GM23338 (cell line): ENCODE results near the gene CHP2. TPM values are rescaled to one million over a fixed set of nuclear protein-coding genes. Genes with fewer than 3 reads are reported as not detected.

ENCODE experiments used
- ATAC-seq: fragments of 200-7000 bp; cut with Tn5 transposase; 3 replicates; pipeline ENCODE4 v1.9.1; 2020
- DNase-seq: peaks from one replicate; pipeline ENCODE4 v3.0.0-alpha.2; 2015; ENCODE audit warnings: low spot score
- H2AFZ ChIP-seq: fragments of 200-600 bp; sonication (generic); 2 replicates; pipeline ENCODE4 v1.8.0; 2016; ENCODE audit warnings: antibody characterized with exemption, mild to moderate bottlenecking, moderate library complexity
- H3F3A ChIP-seq: fragments of 200-600 bp; sonication (generic); replicated peaks from 2 replicates; pipeline ENCODE4 v1.8.0; 2017; ENCODE audit warnings: antibody characterized with exemption, mixed run types, low read depth
- H3K27ac ChIP-seq: fragments of 200-600 bp; sonication (generic); 2 replicates; pipeline ENCODE4 v1.6.1; 2016; ENCODE audit warnings: low read depth
- H3K27me3 ChIP-seq: fragments of 200-600 bp; sonication (generic); 2 replicates; pipeline ENCODE4 v1.8.0; 2016; ENCODE audit warnings: mild to moderate bottlenecking, mixed run types, moderate library complexity; ENCODE audit not compliant: insufficient read depth
- H3K36me3 ChIP-seq: fragments of 200-600 bp; sonication (generic); 2 replicates; pipeline ENCODE4 v1.8.0; 2016; ENCODE audit warnings: mild to moderate bottlenecking; ENCODE audit not compliant: insufficient read depth
- H3K4me1 ChIP-seq: fragments of 200-600 bp; sonication (generic); 2 replicates; pipeline ENCODE4 v1.8.0; 2016; ENCODE audit warnings: mild to moderate bottlenecking, moderate library complexity; ENCODE audit not compliant: insufficient read depth
- H3K4me2 ChIP-seq: fragments of 200-600 bp; sonication (generic); 2 replicates; pipeline ENCODE4 v1.7.1; 2017; ENCODE audit warnings: mixed run types
- H3K4me3 ChIP-seq: fragments of 200-600 bp; sonication (generic); 2 replicates; pipeline ENCODE4 v1.6.1; 2016; ENCODE audit warnings: mixed run types
- H3K79me2 ChIP-seq: fragments of 200-600 bp; sonication (generic); replicated peaks from 2 replicates; pipeline ENCODE4 v1.8.0; 2017; ENCODE audit warnings: mild to moderate bottlenecking; ENCODE audit not compliant: insufficient read depth
- H3K9me2 ChIP-seq: fragments of 200-600 bp; sonication (generic); 2 replicates; pipeline ENCODE4 v1.8.0; 2017; ENCODE audit not compliant: insufficient read depth
- H4K20me1 ChIP-seq: fragments of 200-600 bp; sonication (generic); replicated peaks from 2 replicates; pipeline ENCODE4 v1.8.0; 2017; ENCODE audit warnings: mild to moderate bottlenecking; ENCODE audit not compliant: insufficient read depth
- H3K27ac Mint-ChIP-seq: 2 replicates; pipeline ENCODE4 v1.8.0; 2020; ENCODE audit warnings: inconsistent platforms, mild to moderate bottlenecking, moderate library complexity, mixed read lengths
- H3K27me3 Mint-ChIP-seq: 3 replicates; pipeline ENCODE4 v1.8.0; 2022; ENCODE audit warnings: low read depth, mild to moderate bottlenecking, moderate library complexity, mixed read lengths, inconsistent platforms; ENCODE audit not compliant: insufficient read depth, poor library complexity
- H3K36me3 Mint-ChIP-seq: 3 replicates; pipeline ENCODE4 v1.8.0; 2021; ENCODE audit warnings: low read depth, mild to moderate bottlenecking, inconsistent platforms, moderate library complexity, mixed read lengths
- H3K4me1 Mint-ChIP-seq: 3 replicates; pipeline ENCODE4 v1.8.0; 2020; ENCODE audit warnings: mild to moderate bottlenecking, inconsistent platforms, mixed read lengths
- H3K4me3 Mint-ChIP-seq: 3 replicates; pipeline ENCODE4 v1.8.0; 2021; ENCODE audit warnings: moderate library complexity, mild to moderate bottlenecking, inconsistent platforms, mixed read lengths
- H3K9me3 Mint-ChIP-seq: 3 replicates; pipeline ENCODE4 v1.8.0; 2020; ENCODE audit warnings: moderate library complexity, mild to moderate bottlenecking, inconsistent platforms, mixed read lengths
- CREB1 ChIP-seq: fragments of 250-450 bp; sonication (Bioruptor Pico); IDR thresholded peaks from 2 replicates; pipeline ENCODE4 v1.5.0; 2020; ENCODE audit warnings: low read depth, mild to moderate bottlenecking, moderate library complexity
- EZH2 ChIP-seq: fragments of 200-600 bp; sonication (generic); IDR thresholded peaks from one replicate; pipeline ENCODE4 v1.8.0; 2017; ENCODE audit warnings: antibody characterized with exemption, mild to moderate bottlenecking, low read depth; ENCODE audit not compliant: unreplicated experiment
- EZH2phosphoT487 ChIP-seq: fragments of 200-600 bp; sonication (generic); IDR thresholded peaks from one replicate; pipeline ENCODE4 v1.8.1; 2018; ENCODE audit warnings: antibody characterized with exemption; ENCODE audit not compliant: unreplicated experiment
- JUNB ChIP-seq: IDR thresholded peaks from one replicate; pipeline ENCODE4 v1.6.1; 2016; ENCODE audit warnings: antibody characterized with exemption; ENCODE audit not compliant: unreplicated experiment
- NANOG ChIP-seq: IDR thresholded peaks from 2 replicates; pipeline ENCODE4 v1.6.1; 2016; ENCODE audit warnings: antibody characterized with exemption, borderline replicate concordance
- POLR2AphosphoS5 ChIP-seq: IDR thresholded peaks from 2 replicates; pipeline ENCODE4 v1.6.1; 2016; ENCODE audit warnings: antibody characterized with exemption, low read depth
- STAT1 ChIP-seq: IDR thresholded peaks from one replicate; pipeline ENCODE4 v1.6.1; 2016; ENCODE audit warnings: antibody characterized with exemption; ENCODE audit not compliant: unreplicated experiment
- ZNF114 ChIP-seq: fragments of 250-450 bp; sonication (Bioruptor Pico); IDR thresholded peaks from 2 replicates; pipeline ENCODE4 v1.5.0; 2020; ENCODE audit warnings: mild to moderate bottlenecking, moderate library complexity
- ZNF331 ChIP-seq: fragments of 250-450 bp; sonication (Bioruptor Pico); IDR thresholded peaks from 2 replicates; pipeline ENCODE4 v1.5.0; 2020; ENCODE audit warnings: low read depth, mild to moderate bottlenecking, moderate library complexity
- polyA plus RNA-seq: library from polyadenylated mRNA; unstranded; fragments of >200 nt; fragmentation: Nextera tagmentation; extraction: Ambion mirVana; gene quantifications from 2 replicates; pipeline ENCODE4 v1.2.1, GENCODE V29; 2016
- total RNA-seq: library from RNA; depleted of rRNA; stranded (reverse); fragments of >200 nt; shearing (Covaris generic); gene quantifications from 2 replicates; pipeline ENCODE4 v1.2.3, GENCODE V29; 2014
- TF ChIP-seq, protein P1 (sequence below): IDR thresholded peaks from one replicate; pipeline ENCODE4 v1.6.1; 2018; ENCODE audit warnings: antibody characterized with exemption; ENCODE audit not compliant: unreplicated experiment
- TF ChIP-seq, protein P2 (sequence below), 2 experiments: fragments of 200-600 bp in 1 of 2; sonication (generic) in 1 of 2; conservative IDR thresholded peaks; 2 replicates each; pipeline versions ENCODE4 v1.5.1 to v1.6.1; 2016 to 2017; ENCODE audit warnings: antibody characterized with exemption in 2 of 2, low read depth in 2 of 2, mild to moderate bottlenecking in 2 of 2, moderate library complexity in 1 of 2

CHP2 gene
- total and polyA plus RNA-seq, 2 experiments from 2014 or later: 2.3 to 3.7 TPM

DNA sequence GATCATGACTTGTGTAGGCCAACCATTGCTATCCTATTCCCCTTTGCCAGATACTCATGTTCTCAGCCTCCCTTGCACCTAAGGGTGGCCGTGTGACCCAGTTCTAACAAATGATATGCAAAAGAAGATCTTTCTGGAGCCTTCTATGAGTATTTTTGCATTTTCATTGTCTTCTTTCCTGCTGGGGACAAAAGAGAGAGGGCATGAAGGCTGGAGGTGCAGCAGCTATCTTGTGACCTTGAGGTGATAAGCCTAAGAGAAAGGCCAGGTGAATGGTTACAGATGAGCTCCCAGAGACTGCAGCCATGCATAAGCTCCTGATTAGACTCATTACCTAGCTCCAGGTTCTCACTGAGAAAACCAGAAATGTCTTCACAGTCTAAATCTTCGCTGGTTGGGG, 42.1 kb downstream of the CHP2 start (continued):
- TF ChIP-seq, protein P1, sequence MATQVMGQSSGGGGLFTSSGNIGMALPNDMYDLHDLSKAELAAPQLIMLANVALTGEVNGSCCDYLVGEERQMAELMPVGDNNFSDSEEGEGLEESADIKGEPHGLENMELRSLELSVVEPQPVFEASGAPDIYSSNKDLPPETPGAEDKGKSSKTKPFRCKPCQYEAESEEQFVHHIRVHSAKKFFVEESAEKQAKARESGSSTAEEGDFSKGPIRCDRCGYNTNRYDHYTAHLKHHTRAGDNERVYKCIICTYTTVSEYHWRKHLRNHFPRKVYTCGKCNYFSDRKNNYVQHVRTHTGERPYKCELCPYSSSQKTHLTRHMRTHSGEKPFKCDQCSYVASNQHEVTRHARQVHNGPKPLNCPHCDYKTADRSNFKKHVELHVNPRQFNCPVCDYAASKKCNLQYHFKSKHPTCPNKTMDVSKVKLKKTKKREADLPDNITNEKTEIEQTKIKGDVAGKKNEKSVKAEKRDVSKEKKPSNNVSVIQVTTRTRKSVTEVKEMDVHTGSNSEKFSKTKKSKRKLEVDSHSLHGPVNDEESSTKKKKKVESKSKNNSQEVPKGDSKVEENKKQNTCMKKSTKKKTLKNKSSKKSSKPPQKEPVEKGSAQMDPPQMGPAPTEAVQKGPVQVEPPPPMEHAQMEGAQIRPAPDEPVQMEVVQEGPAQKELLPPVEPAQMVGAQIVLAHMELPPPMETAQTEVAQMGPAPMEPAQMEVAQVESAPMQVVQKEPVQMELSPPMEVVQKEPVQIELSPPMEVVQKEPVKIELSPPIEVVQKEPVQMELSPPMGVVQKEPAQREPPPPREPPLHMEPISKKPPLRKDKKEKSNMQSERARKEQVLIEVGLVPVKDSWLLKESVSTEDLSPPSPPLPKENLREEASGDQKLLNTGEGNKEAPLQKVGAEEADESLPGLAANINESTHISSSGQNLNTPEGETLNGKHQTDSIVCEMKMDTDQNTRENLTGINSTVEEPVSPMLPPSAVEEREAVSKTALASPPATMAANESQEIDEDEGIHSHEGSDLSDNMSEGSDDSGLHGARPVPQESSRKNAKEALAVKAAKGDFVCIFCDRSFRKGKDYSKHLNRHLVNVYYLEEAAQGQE: no peak
- TF ChIP-seq ZNF114 (CRISPR knock-in tag) (no peak), POLR2AphosphoS5 (no peak), EZH2 (no peak), JUNB (no peak), ZNF331 (no peak)

DNA sequence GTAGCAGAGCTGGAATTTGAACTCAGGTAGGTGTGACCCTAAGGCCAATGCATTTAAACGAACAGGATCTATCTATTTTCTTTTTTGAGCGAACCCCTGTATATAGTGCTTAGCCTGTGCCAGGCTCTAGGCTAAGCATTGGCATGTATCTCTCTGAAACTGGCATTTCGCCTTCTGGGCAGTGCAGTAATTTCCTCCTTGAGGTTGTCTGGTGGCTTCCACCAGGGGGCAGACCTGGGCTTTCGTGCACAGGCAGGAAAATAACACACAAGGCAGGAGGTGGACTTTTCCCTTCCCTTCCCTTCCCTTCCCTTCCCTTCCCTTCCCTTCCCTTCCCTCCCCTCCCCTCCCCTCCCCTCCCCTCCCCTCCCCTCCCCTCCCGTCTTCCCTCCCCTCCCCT, 46.6 kb downstream of the CHP2 start:
- TF ChIP-seq, protein P2, sequence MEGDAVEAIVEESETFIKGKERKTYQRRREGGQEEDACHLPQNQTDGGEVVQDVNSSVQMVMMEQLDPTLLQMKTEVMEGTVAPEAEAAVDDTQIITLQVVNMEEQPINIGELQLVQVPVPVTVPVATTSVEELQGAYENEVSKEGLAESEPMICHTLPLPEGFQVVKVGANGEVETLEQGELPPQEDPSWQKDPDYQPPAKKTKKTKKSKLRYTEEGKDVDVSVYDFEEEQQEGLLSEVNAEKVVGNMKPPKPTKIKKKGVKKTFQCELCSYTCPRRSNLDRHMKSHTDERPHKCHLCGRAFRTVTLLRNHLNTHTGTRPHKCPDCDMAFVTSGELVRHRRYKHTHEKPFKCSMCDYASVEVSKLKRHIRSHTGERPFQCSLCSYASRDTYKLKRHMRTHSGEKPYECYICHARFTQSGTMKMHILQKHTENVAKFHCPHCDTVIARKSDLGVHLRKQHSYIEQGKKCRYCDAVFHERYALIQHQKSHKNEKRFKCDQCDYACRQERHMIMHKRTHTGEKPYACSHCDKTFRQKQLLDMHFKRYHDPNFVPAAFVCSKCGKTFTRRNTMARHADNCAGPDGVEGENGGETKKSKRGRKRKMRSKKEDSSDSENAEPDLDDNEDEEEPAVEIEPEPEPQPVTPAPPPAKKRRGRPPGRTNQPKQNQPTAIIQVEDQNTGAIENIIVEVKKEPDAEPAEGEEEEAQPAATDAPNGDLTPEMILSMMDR (conservative IDR thresholded peaks at IDR 0.05; ENCODE audit: low read depth in 2 of 2): peak; percentile 69 to 88
- no peak for TF ChIP-seq STAT1
- peaks cover 8% of the 10 kb centered on the region for H3K4me1 Mint-ChIP-seq
- no peak overlapping the region for H3K27ac Mint-ChIP-seq
- Histone ChIP-seq H4K20me1 (no peaks in the 10 kb centered on the region; the same call in 1 of the 2 replicates), H3K4me3 (no peak overlapping the region), H3K79me2 (no peaks in the 10 kb centered on the region), H3K36me3 (no peaks in the 10 kb centered on the region), H3K27ac (no peak overlapping the region), H3K27me3 (no peaks in the 10 kb centered on the region), H3K9me2 (no peaks in the 10 kb centered on the region), H3K4me2 (no peak overlapping the region), H3F3A (no peaks in the 10 kb centered on the region), H3K4me1 (peaks cover under 1% of the 10 kb centered on the region; the same call in 1 of the 2 replicates), H2AFZ (no peak overlapping the region)
- DNase-seq: peak; percentile 87
- H3K4me3 Mint-ChIP-seq: no peak overlapping the region
- ATAC-seq: peak; percentile 90
- peaks cover 5% of the 10 kb centered on the region; the same call in 1 of the 3 replicates for H3K9me3 Mint-ChIP-seq
- H3K36me3 Mint-ChIP-seq: no peaks in the 10 kb centered on the region
- peaks cover 5% of the 10 kb centered on the region for H3K27me3 Mint-ChIP-seq

DNA sequence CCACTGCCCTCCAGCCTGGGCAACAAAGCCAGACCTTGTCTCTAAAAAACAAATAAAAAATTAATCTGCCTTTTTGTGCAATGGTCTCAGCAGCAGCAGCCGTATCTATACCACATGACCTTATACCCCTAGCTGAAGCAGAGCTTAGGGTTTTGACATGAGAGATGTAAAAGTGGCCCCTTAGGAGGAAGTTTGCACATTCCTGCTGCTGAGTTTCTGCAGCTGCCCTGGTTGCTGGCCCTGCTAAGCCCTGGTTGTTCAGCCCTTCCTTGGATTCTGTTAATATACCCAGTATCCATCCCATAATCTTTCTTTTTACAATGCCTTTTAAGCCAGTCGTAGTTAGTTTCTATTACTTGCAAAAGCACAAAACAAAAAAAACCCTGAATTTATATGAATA, 48.0 kb downstream of the CHP2 start:
- H3K36me3 ChIP-seq: no peaks in the 10 kb centered on the region
- H3K4me3 Mint-ChIP-seq: no peak overlapping the region
- H3K27ac Mint-ChIP-seq: no peak overlapping the region
- H3K4me1 Mint-ChIP-seq: peaks cover 7% of the 10 kb centered on the region
- H3K4me2 ChIP-seq: no peak overlapping the region
- H2AFZ ChIP-seq: no peak overlapping the region
- H3K27ac ChIP-seq: no peak overlapping the region
- peaks cover 4% of the 10 kb centered on the region for H3K27me3 Mint-ChIP-seq
- H3F3A ChIP-seq: no peaks in the 10 kb centered on the region
- no peaks in the 10 kb centered on the region for H3K36me3 Mint-ChIP-seq
- no peaks in the 10 kb centered on the region for H3K79me2 ChIP-seq
- H3K9me2 ChIP-seq: no peaks in the 10 kb centered on the region
- H3K27me3 ChIP-seq: no peaks in the 10 kb centered on the region
- no peak overlapping the region for H3K4me3 ChIP-seq
- TF ChIP-seq EZH2: no peak
- TF ChIP-seq, protein P2 (conservative IDR thresholded peaks at IDR 0.05; ENCODE audit: low read depth in 2 of 2): no peak
- TF ChIP-seq EZH2phosphoT487: no peak
- TF ChIP-seq ZNF331: no peak
- no peak for TF ChIP-seq CREB1
- no peak for TF ChIP-seq NANOG
- DNase-seq: no peak
- H3K9me3 Mint-ChIP-seq: no peaks in the 10 kb centered on the region
- no peaks in the 10 kb centered on the region; the same call in 1 of the 2 replicates for H4K20me1 ChIP-seq
- ATAC-seq: no peak
- no peaks in the 10 kb centered on the region for H3K4me1 ChIP-seq
